HG02678 (cell line): Measurements from ENCODE around the gene CREB3L1.

Source experiments
- ATAC-seq: cut with Tn5 transposase; IDR thresholded peaks from one replicate; pipeline ENCODE4 v1.9.1; 2021; ENCODE audit warnings: mild to moderate bottlenecking, moderate library complexity; ENCODE audit not compliant: unreplicated experiment

The CREB3L1 gene

DNA sequence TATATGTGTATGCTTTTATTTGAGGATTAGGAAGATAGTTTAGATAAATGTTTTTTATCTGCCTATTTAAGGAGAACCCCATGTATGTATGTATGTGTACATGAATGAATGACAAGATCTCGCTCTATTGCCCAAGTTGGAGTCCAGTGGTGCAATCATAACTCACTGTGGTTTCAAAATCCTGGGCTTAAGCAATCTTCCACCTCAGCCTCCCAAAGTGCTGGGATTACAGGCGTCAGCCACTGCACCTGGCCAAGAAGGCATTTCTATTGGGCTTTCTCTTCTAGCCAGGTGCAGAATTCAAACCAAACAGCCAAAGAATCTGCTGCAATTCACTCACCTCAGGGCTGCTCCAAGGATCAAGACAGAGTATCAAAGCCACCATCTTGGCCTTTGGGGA is 44.3 kb downstream of the CREB3L1 start:
- no peak for ATAC-seq

GRCh38 chr11:46322759-46323158 is 45.3 kb downstream of the CREB3L1 start:
- ATAC-seq: no peak

GRCh38 chr11:46326813-46327416 is 49.5 kb downstream of the CREB3L1 start:
- ATAC-seq: no peak

DNA sequence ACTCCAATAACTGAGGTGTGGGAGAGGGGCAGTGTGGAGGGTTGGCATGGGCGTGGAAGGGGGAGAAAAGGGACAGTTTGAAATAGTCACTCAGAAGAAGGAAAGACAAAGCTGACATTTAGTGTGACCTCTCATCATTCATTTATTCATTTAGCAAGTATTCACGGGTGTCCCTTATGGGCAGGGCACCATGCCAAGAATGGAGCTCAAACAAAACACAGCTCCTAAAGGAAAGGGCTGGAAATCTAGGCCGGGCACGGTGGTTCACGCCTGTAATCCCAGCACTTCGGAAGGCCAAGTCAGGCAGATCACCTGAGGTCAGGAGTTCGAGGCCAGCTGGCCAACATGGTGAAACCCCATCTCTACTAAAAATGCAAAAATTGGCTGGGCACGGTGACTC is 50.4 kb downstream of the CREB3L1 start:
- ATAC-seq: no peak

- ATAC-seq: no peak
These were observed 52.7 kb downstream of the CREB3L1 start for GRCh38 chr11:46330154-46330553.

DNA sequence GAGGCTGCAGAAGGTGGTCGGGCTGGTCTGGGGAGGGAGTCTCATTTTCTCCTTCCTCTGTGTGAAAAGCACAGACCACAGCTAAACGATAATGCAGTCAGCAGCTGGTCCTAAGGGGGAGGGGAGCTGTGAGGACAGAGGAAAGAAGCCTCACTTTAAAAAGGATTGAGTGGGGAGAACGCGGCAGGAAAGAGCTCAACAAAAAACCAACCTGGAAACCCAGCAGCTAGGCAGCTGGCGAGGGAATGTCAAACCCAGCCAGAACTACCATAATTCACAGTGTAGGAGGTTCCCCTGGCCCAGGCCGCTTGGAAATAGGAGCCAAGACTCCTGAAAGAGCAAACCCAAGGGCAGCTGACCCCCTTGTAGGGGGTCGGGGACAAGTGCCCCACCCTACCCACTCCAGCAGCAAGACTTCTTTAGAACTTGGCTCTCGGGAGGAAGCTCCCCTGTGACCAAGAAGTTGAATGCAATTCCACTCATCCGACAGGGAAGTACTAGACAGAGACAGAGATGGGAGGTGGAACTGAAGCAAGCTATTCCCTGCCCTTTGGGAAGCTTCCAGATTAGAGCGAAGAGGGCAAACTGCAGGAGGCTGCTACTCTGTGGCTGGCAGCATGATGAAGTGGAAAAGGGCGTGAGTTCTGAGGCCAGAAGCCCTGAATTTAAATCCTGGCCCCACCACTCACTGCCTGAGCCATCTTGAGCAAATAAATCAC is 53.3 kb downstream of the CREB3L1 start:
- ATAC-seq: no peak

- no peak for ATAC-seq
These were observed 54.0 kb downstream of the CREB3L1 start for GRCh38 chr11:46331282-46331984.

- no peak for ATAC-seq
These were observed 54.7 kb downstream of the CREB3L1 start for GRCh38 chr11:46332093-46332567.

DNA sequence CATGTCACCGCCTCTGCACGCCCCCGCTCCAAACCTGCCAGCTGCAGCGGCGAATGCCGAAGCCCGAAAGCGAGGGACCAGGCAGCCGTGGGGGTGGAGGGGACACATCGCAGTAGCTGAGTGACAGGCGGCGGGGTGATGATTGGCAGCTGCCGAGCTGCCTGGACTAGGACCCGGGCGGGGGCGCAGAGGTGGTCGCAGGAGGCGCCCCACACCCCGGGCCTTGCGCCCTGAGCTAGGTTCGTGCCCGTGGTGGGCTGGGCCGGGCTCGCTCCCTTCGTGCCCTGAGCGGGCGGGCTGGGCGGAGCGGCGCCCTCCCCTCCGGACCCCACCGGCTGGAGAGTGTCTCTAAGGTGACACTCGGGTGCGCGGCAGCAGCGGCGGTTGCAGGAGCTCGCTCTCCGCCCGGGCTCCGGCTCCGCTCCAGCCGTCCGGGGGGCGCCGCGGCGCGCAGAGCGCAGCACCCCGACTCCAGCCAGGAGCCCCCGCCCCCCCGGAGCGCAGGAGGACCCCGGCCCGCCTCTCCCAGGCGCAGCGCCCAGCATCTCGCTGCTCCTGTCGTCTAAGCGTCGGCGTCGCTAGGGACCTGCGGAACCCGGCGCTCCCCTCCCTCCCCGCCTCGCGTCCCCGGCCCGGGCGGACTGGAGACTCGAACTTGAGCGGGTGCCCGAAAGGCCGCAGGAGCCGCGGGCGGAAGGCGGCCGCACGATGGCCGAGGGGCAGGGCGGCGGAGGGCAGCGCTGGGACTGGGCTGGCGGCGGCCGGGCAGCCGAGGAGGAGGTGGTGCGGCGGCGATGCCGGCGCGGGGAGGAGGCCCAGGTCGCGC is 55.3 kb downstream of the CREB3L1 start:
- ATAC-seq: no peak

DNA sequence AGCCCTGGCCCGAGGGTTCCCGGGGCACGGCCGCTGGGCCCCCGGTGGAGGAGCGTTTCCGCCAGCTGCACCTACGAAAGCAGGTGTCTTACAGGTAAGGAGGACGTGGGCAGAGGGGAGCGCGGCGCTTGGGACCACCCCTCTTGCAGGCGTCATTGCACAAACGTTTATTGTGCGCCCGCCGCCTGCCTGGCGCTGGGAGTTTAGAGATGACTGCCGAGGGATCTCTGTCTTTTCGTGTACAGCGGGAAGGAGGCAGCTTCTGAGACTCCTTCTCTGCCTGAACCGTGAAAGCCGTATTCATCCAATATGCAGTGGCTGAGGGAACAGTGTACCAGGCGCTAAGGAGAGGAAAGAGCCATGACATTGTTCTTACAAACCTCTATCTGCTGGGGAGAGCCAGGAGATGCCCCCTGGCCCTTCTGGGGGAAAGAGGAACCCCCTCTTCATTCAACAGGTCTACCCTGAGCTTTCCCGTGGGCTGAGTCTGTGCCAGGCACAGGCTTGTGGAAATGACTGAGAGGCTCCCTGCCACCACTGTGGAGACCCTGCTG is 56.0 kb downstream of the CREB3L1 start:
- ATAC-seq: no peak

DNA sequence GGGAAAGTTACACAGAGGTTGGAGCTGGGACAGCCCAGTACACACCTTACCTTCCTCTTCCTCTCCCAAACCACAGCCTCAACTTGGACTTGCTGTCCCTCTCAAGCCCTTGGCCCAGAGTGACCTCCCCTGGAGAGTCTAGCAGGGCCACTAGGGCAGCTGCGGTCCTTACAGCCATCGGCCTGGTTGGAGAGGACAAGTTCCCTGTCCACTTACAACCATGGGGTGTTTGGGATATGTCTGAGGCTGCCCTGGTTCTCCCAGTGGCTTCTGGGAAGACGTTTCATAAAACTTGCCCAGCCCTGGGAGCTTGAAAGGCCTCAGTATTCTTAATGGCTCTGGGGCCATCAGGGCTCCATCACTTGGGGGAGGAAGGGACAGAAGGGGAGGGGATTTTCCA is 56.7 kb downstream of the CREB3L1 start:
- no peak for ATAC-seq

- no peak for ATAC-seq
These were observed 57.8 kb downstream of the CREB3L1 start for GRCh38 chr11:46335271-46335670.

DNA sequence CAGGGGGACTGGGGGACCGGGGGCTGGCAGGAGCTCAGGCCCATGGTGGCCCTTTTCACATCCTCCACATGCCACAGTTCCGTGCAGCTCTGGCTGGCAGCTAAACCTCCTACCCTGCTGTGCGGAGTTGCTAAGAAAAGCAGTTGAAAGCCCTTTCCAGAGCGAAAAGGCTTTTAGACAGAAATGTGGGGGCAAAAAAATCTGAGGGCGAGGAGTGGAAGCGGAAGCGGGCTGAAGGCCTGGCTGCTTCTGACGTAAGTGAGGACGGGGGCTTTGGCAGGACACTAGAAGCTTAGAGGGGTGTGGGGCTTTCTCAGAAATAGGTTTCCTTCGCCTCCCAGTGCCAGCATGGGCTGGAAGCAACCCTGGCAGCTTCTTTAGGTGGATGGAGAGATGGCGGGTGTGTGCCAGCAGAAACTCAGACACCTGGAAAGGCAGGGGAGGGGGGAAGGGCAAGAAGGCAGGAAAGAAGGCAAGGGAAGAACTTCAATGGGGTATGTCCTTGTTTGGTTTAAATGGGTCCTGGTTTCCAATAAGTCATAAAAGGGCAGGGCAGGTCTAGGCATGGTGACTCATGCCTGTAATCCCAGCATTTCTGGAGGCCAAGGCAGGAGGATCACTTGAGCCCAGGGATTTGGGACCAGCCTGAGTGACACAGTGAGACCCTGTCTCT is 58.6 kb downstream of the CREB3L1 start:
- ATAC-seq: no peak

- ATAC-seq: no peak
These were observed 59.2 kb downstream of the CREB3L1 start for GRCh38 chr11:46336563-46337180.

GRCh38 chr11:46337626-46338345 is 60.3 kb downstream of the CREB3L1 start:
- no peak for ATAC-seq

DNA sequence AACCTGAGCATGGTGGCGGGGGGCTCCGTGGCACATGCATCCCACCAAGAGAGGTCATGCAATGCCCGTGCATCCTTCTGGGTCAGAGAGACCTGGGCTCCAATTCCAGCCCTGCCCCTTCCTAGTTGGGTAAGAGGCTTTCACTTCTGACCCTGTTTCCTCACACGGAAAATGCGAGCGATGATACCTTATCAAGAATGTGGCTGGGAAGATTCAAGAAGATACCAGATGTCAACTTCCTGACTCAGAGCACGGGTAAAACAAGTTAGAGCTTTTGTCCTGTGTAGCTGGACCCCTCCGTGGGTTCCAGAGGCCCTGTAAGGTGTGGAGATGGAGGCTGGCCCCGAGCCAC is 61.1 kb downstream of the CREB3L1 start:
- no peak for ATAC-seq

- no peak for ATAC-seq
These were observed 61.7 kb downstream of the CREB3L1 start for GRCh38 chr11:46338988-46339666.

DNA sequence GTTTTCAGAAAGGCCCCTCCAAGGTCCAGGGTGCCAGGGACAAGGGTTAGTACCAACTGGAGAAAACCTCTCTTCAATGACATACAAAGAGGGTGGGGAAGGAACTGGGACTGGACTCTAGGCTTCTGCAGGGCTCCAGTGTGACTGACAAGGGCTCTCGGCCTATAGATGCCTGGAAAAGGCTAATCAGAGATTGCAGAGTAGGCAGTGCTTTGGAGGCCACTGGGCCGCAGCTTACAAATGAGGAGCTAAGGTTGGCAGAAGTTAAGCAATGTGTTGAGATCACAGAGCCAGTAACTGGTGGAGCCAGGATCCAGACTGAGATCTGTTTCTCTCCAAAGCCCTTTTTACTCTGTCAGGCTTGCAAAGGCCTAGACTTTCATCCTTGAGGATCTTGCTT is 62.4 kb downstream of the CREB3L1 start:
- ATAC-seq: no peak

DNA sequence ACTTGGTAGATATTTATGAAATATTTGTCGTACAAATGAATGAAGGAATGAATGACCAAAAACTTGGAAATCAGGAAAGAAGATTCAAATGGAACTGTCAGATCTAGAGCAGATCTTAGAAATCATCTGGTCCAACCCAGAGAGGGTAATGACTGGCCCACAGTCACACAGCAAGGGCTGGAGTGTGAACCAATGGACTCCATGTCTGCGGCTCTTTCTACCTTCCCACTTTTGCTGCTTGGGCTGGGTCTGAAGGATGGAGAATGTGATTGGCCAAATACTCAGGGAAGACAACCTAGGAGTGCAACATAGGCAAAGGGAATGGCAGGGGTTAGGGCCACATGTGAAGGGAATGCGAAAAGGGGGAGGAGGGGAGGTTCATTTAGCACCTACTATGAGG is 64.0 kb downstream of the CREB3L1 start:
- ATAC-seq: no peak
